Hepatocyte (in vitro differentiated cells): ENCODE measurements around the gene TSPAN10. TPM values are rescaled to one million over a fixed set of nuclear protein-coding genes. Genes with fewer than 3 reads are reported as not detected.
"Not testable (repeated sequence)": the region's sequence is repeated elsewhere in the genome, so short reads cannot be mapped to it uniquely, and the experiment has no call there.

ENCODE experiments used
- DNase-seq: peaks from one replicate; pipeline ENCODE4 v3.0.0-alpha.2; 2016; ENCODE audit warnings: low spot score
- H2AFZ ChIP-seq: fragments of 200-600 bp; sonication (generic); 2 replicates; pipeline ENCODE4 v1.6.0; 2016; ENCODE audit warnings: antibody characterized with exemption, mild to moderate bottlenecking
- H3K27ac ChIP-seq: fragments of 200-600 bp; sonication (generic); 2 replicates; pipeline ENCODE4 v1.5.1; 2016; ENCODE audit warnings: mild to moderate bottlenecking
- H3K27me3 ChIP-seq: fragments of 200-600 bp; sonication (generic); 2 replicates; pipeline ENCODE4 v1.6.1; 2016
- H3K36me3 ChIP-seq: fragments of 200-600 bp; sonication (generic); replicated peaks from 2 replicates; pipeline ENCODE4 v1.5.1; 2016; ENCODE audit warnings: low read depth; ENCODE audit not compliant: insufficient read depth
- H3K4me1 ChIP-seq: fragments of 200-600 bp; sonication (generic); 2 replicates; pipeline ENCODE4 v1.5.1; 2016; ENCODE audit warnings: mild to moderate bottlenecking, moderate library complexity; ENCODE audit not compliant: insufficient read depth
- H3K4me2 ChIP-seq: fragments of 200-600 bp; sonication (generic); 2 replicates; pipeline ENCODE4 v1.6.0; 2016
- H3K4me3 ChIP-seq: fragments of 200-600 bp; sonication (generic); 2 replicates; pipeline ENCODE4 v1.5.1; 2016; ENCODE audit warnings: mild to moderate bottlenecking
- H3K79me2 ChIP-seq: fragments of 200-600 bp; sonication (generic); 2 replicates; pipeline ENCODE4 v1.6.0; 2017; ENCODE audit warnings: mild to moderate bottlenecking
- H3K9me2 ChIP-seq: fragments of 200-600 bp; sonication (generic); replicated peaks from 2 replicates; pipeline ENCODE4 v1.6.0; 2017; ENCODE audit warnings: mild to moderate bottlenecking; ENCODE audit not compliant: insufficient read depth
- H3K9me3 ChIP-seq: fragments of 200-600 bp; sonication (generic); 2 replicates; pipeline ENCODE4 v1.5.1; 2016; ENCODE audit warnings: low read depth, mild to moderate bottlenecking
- H4K20me1 ChIP-seq: fragments of 200-600 bp; sonication (generic); 2 replicates; pipeline ENCODE4 v1.6.0; 2016; ENCODE audit warnings: mild to moderate bottlenecking; ENCODE audit not compliant: insufficient read depth, poor library complexity, severe bottlenecking
- EZH2 ChIP-seq: fragments of 200-600 bp; sonication (generic); IDR thresholded peaks from 2 replicates; pipeline ENCODE4 v1.6.1; 2016; ENCODE audit warnings: antibody characterized with exemption, mild to moderate bottlenecking, borderline replicate concordance
- EZH2phosphoT487 ChIP-seq: fragments of 200-600 bp; sonication (generic); IDR thresholded peaks from one replicate; pipeline ENCODE4 v1.6.1; 2018; ENCODE audit warnings: antibody characterized with exemption, mild to moderate bottlenecking, low read depth, moderate library complexity; ENCODE audit not compliant: unreplicated experiment, severe bottlenecking
- WGBS: methylation state at CpG from one replicate; pipeline ENCODE4 v1.1.6; 2016; ENCODE audit warnings: low lambda C conversion rate; ENCODE audit errors: missing lambda C conversion rate; 5-methylcytosine and 5-hydroxymethylcytosine counted together
- polyA plus RNA-seq: library from polyadenylated mRNA; unstranded; fragments of >200 nt; fragmentation: Nextera tagmentation; extraction: Ambion mirVana; gene quantifications from 2 replicates; pipeline ENCODE4 v1.2.1, GENCODE V29; 2016
- total RNA-seq: library from RNA; depleted of rRNA; stranded (reverse); fragments of >200 nt; gene quantifications from 2 replicates; pipeline ENCODE4 v1.2.3, GENCODE V29; 2014
- TF ChIP-seq, protein P1 (sequence below): fragments of 200-600 bp; sonication (generic); IDR thresholded peaks from 2 replicates; pipeline ENCODE4 v1.5.1; 2016; ENCODE audit warnings: antibody characterized with exemption, mild to moderate bottlenecking; ENCODE audit not compliant: poor library complexity

The TSPAN10 gene
- total and polyA plus RNA-seq, 2 experiments from 2014 or later = 1.4 to 15.2 TPM

DNA sequence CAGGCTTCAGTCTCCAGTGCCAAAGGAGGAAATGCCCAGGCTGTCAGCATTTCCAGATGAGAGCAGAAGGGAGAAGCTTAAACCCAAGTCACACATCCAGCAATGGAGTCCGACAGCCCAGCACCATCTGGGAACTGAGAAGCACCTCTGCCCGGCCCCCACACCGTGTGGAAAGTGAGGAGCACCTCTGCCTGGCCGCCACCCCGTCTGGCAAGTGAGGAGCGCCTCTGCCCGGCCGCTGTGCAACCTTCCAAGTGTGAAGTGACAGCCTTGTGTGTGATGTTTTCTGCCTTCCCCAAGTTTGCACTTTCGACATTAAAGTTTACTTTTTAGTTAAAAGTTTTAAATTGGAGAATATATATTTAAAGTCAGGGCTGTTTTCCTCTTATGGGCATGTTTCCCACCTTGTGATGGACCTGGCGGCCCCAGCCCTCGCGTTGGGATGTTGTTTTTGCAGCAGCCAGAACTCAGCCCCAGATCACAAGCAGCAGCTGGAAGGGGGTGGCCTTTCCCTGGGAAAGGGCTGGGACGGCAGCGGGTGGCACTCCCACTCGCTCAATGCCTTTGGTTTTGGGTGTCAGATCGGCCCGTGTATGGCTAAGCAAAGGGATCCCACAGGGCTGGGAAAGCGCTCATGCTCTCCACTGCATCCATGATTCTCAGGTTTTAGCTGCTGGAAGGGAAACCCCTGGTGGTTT is 36.7 kb downstream of the TSPAN10 start:
- TF ChIP-seq, protein P1, sequence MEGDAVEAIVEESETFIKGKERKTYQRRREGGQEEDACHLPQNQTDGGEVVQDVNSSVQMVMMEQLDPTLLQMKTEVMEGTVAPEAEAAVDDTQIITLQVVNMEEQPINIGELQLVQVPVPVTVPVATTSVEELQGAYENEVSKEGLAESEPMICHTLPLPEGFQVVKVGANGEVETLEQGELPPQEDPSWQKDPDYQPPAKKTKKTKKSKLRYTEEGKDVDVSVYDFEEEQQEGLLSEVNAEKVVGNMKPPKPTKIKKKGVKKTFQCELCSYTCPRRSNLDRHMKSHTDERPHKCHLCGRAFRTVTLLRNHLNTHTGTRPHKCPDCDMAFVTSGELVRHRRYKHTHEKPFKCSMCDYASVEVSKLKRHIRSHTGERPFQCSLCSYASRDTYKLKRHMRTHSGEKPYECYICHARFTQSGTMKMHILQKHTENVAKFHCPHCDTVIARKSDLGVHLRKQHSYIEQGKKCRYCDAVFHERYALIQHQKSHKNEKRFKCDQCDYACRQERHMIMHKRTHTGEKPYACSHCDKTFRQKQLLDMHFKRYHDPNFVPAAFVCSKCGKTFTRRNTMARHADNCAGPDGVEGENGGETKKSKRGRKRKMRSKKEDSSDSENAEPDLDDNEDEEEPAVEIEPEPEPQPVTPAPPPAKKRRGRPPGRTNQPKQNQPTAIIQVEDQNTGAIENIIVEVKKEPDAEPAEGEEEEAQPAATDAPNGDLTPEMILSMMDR = no peak
- TF ChIP-seq EZH2 (no peak), EZH2phosphoT487 (no peak)
- Histone ChIP-seq H3K4me3 (no peak overlapping the region), H4K20me1 (no peaks in the 10 kb centered on the region), H3K36me3 (no peaks in the 10 kb centered on the region), H3K4me1 (no peaks in the 10 kb centered on the region), H3K9me3 (no peaks in the 10 kb centered on the region), H3K27me3 (no peaks in the 10 kb centered on the region), H3K4me2 (no peak overlapping the region), H3K79me2 (peaks cover 10% of the 10 kb centered on the region), H3K9me2 (no peaks in the 10 kb centered on the region), H3K27ac (no peak overlapping the region), H2AFZ (no peak overlapping the region)
- DNase-seq = no peak
- WGBS = 93% methylated on average over 18 of the region's 18 CpGs

DNA sequence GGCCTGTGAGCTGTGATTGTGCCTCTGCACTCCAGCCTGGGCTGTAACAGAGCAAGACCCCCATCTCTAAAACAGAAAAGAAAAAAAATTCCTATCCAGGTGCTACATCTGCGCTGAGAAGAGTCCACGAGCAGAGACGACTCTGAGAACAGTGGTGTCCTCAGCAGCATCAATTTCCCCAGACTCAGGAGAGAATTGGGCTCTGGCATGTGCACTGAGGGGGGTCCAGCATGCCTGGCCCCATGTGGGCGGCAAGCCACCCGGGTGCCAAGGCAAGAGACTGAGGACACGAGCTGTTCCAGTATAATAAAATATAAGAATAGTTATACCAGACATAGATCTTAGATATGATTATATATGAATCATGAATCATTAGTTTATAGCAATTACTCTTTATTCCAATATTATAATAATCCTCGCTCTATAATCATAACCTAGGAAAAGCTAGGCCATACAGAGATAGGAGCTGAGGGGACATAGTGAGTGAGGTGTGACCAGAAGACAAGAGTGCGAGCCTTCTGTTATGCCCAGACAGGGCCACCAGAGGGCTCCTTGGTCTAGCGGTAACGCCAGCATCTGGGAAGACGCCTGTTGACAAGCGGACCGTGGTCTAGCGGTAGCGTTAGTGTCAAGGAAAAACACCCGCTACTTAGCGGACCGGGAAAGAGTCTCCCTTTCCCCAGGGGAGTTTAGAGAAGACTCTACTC is 38.7 kb downstream of the TSPAN10 start:
- not testable (repeated sequence) for H3K4me2 ChIP-seq, H3K9me3 ChIP-seq, H3K27me3 ChIP-seq, H4K20me1 ChIP-seq, H3K9me2 ChIP-seq, H3K36me3 ChIP-seq, H3K4me3 ChIP-seq, H3K4me1 ChIP-seq, H3K79me2 ChIP-seq, DNase-seq, H3K27ac ChIP-seq, H2AFZ ChIP-seq
- TF ChIP-seq, protein P1 = peak; percentile 48
- WGBS = 48% methylated on average over 18 of the region's 18 CpGs

DNA sequence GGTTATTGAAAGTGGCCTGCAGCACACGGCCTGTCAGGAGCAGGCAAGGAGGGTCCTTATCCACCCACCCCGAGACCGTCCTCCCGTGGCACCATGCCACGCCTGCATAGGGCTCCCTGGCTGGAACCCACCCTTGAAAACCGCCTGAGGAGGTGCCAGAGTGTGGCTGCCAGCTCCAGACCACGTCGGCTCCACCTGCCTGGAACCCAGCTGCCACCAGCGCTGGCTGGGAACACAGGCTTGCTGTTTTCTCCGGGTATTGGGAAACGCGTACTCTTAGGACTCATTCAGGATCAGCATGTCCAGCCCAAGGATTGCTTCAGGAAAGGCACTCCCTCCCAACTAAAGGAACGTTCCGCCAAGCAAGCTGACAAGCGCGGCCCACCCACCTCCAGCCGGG is 39.9 kb downstream of the TSPAN10 start:
- Histone ChIP-seq H2AFZ (no peak overlapping the region), H3K4me3 (no peak overlapping the region), H4K20me1 (no peaks in the 10 kb centered on the region), H3K9me3 (no peaks in the 10 kb centered on the region), H3K4me1 (no peaks in the 10 kb centered on the region), H3K4me2 (no peak overlapping the region), H3K79me2 (peaks cover 15% of the 10 kb centered on the region), H3K27ac (no peak overlapping the region), H3K9me2 (no peaks in the 10 kb centered on the region), H3K27me3 (no peaks in the 10 kb centered on the region), H3K36me3 (no peaks in the 10 kb centered on the region)
- WGBS = 90% methylated on average over 17 of the region's 17 CpGs
- no peak for TF ChIP-seq EZH2
- TF ChIP-seq EZH2phosphoT487 = no peak
- TF ChIP-seq, protein P1 = no peak
- no peak for DNase-seq
